ENCODE measurements around the gene PTPRT.

DNA sequence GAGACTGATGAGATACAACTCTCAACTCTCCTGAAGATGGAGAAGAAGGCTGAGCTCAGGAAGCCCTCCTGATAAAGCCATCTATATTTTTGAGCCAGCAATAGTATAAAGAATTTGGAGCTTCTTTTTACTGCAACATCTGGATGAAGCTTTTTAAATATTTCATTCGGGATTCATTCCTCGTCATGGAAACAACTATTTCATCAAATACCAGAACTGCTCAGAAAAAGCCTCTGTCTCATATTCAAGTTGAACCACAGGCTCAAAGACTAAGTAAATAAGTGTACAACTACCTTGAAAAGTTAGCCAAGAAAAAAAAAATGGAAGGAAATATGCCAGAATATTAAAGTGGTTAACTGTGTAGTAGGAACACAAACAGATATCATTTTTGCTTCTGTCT is 37.8 kb downstream of the PTPRT start:
- TF ChIP-seq EP300 (IDR thresholded peaks at IDR 0.05; ENCODE audit: borderline replicate concordance), result no peak
- TF ChIP-seq, protein P1, sequence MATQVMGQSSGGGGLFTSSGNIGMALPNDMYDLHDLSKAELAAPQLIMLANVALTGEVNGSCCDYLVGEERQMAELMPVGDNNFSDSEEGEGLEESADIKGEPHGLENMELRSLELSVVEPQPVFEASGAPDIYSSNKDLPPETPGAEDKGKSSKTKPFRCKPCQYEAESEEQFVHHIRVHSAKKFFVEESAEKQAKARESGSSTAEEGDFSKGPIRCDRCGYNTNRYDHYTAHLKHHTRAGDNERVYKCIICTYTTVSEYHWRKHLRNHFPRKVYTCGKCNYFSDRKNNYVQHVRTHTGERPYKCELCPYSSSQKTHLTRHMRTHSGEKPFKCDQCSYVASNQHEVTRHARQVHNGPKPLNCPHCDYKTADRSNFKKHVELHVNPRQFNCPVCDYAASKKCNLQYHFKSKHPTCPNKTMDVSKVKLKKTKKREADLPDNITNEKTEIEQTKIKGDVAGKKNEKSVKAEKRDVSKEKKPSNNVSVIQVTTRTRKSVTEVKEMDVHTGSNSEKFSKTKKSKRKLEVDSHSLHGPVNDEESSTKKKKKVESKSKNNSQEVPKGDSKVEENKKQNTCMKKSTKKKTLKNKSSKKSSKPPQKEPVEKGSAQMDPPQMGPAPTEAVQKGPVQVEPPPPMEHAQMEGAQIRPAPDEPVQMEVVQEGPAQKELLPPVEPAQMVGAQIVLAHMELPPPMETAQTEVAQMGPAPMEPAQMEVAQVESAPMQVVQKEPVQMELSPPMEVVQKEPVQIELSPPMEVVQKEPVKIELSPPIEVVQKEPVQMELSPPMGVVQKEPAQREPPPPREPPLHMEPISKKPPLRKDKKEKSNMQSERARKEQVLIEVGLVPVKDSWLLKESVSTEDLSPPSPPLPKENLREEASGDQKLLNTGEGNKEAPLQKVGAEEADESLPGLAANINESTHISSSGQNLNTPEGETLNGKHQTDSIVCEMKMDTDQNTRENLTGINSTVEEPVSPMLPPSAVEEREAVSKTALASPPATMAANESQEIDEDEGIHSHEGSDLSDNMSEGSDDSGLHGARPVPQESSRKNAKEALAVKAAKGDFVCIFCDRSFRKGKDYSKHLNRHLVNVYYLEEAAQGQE (IDR thresholded peaks at IDR 0.05; ENCODE audit: low read depth), result no peak
- no peak for TF ChIP-seq NFIC (IDR thresholded peaks at IDR 0.05)
- TF ChIP-seq, protein P2, sequence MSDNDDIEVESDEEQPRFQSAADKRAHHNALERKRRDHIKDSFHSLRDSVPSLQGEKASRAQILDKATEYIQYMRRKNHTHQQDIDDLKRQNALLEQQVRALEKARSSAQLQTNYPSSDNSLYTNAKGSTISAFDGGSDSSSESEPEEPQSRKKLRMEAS (IDR thresholded peaks at IDR 0.05), result no peak
- TF ChIP-seq YY1 (IDR thresholded peaks at IDR 0.05; ENCODE audit: low read depth), result no peak
- TF ChIP-seq TAF1 (IDR thresholded peaks at IDR 0.05; ENCODE audit: low read depth), result no peak
- no peak for TF ChIP-seq RAD21 (IDR thresholded peaks at IDR 0.05; ENCODE audit: low read depth)
- TF ChIP-seq CREB1 (IDR thresholded peaks at IDR 0.05; ENCODE audit: low read depth), result no peak

All from Ishikawa (cell line).